OCI-LY7 (cell line): Measurements from ENCODE around the gene CHCHD6. TPM values are rescaled to one million over a fixed set of nuclear protein-coding genes. Genes with fewer than 3 reads are reported as not detected.

ENCODE experiments used
- BruUV-seq: library from RNA; stranded (reverse); fragments of 400-500 nt; replicated peaks from 2 replicates; lab custom pipeline; 2021; lab: Mats Ljungman, UMichigan
- CTCF ChIA-PET: fragments of 300-600 bp; sonication (Branson Sonifier 250); formaldehyde crosslinking; loops from one replicate; lab custom pipeline; 2022; ENCODE audit warnings: antibody characterized with exemption; ENCODE audit not compliant: unreplicated experiment; lab: Charles Lee
- POLR2A ChIA-PET: fragments of 300-600 bp; sonication (Branson Sonifier 250); formaldehyde crosslinking; loops from one replicate; lab custom pipeline; 2022; ENCODE audit warnings: antibody characterized with exemption; lab: Charles Lee
- DNase-seq: peaks from one replicate; pipeline ENCODE4 v3.0.0-alpha.2; 2015; ENCODE audit warnings: low spot score
- H2AFZ ChIP-seq: fragments of 200-600 bp; sonication (generic), shearing (Covaris generic); 2 replicates; pipeline ENCODE4 v1.6.1; 2014; ENCODE audit warnings: mild to moderate bottlenecking, antibody characterized with exemption, low read length, moderate library complexity
- H3K27ac ChIP-seq: fragments of 200-600 bp; sonication (generic); 2 replicates; pipeline ENCODE4 v1.5.1; 2014; ENCODE audit warnings: mixed run types, low read depth, mild to moderate bottlenecking, moderate library complexity, low read length, inconsistent platforms; ENCODE audit not compliant: poor library complexity, severe bottlenecking
- H3K36me3 ChIP-seq: fragments of 200-600 bp; sonication (generic); 2 replicates; pipeline ENCODE4 v1.6.1; 2014; ENCODE audit warnings: mild to moderate bottlenecking, antibody characterized with exemption, low read length, moderate library complexity, mixed read lengths; ENCODE audit not compliant: insufficient read depth
- H3K4me1 ChIP-seq: fragments of 200-600 bp; sonication (generic); 2 replicates; pipeline ENCODE4 v1.5.1; 2014; ENCODE audit warnings: mild to moderate bottlenecking, low read length; ENCODE audit not compliant: insufficient read depth, poor library complexity, severe bottlenecking
- H3K4me2 ChIP-seq: fragments of 200-600 bp; sonication (generic); 2 replicates; pipeline ENCODE4 v1.6.1; 2014; ENCODE audit warnings: mild to moderate bottlenecking, low read length
- H3K4me3 ChIP-seq: fragments of 200-600 bp; sonication (generic); 2 replicates; pipeline ENCODE4 v1.5.1; 2014; ENCODE audit warnings: mild to moderate bottlenecking, low read depth, low read length; ENCODE audit not compliant: poor library complexity, severe bottlenecking
- H3K79me2 ChIP-seq: fragments of 200-600 bp; sonication (generic); 2 replicates; pipeline ENCODE4 v1.6.1; 2016; ENCODE audit warnings: low read depth, mild to moderate bottlenecking, low read length, moderate library complexity, mixed read lengths; ENCODE audit not compliant: insufficient read depth
- H3K9me2 ChIP-seq: fragments of 200-600 bp; sonication (generic); 2 replicates; pipeline ENCODE4 v1.6.1; 2016; ENCODE audit warnings: mild to moderate bottlenecking, low read length, mixed read lengths; ENCODE audit not compliant: insufficient read depth
- H3K9me3 ChIP-seq: fragments of 200-600 bp; sonication (generic); 2 replicates; pipeline ENCODE4 v1.6.1; 2014; ENCODE audit warnings: mild to moderate bottlenecking, mixed run types, low read length, mixed read lengths
- H4K20me1 ChIP-seq: fragments of 200-600 bp; sonication (generic); 2 replicates; pipeline ENCODE4 v1.6.1; 2014; ENCODE audit warnings: mild to moderate bottlenecking, antibody characterized with exemption, low read length, moderate library complexity, mixed read lengths; ENCODE audit not compliant: insufficient read depth
- EZH2phosphoT487 ChIP-seq: fragments of 200-600 bp; sonication (generic); IDR thresholded peaks from 2 replicates; pipeline ENCODE4 v1.6.1; 2018; ENCODE audit warnings: low read depth, borderline replicate concordance, mild to moderate bottlenecking, mixed run types, antibody characterized with exemption, low read length, moderate library complexity, mixed read lengths
- intact Hi-C: fragments of 100-400 bp; cut with micrococcal nuclease; formaldehyde crosslinking; loops from one replicate; pipeline ENCODE4 v1.10.0; 2022; ENCODE audit not compliant: unreplicated experiment
- total RNA-seq, 2 experiments: library from RNA; depleted of rRNA in 1 of 2; stranded (reverse); fragments of >200 nt in 1 of 2; shearing (Covaris generic) in 1 of 2; gene quantifications; 2 replicates each; pipeline ENCODE4 v1.2.3, GENCODE V29; 2014 to 2022
- TF ChIP-seq, protein P1 (sequence below): fragments of 200-600 bp; sonication (generic); conservative IDR thresholded peaks from 2 replicates; pipeline ENCODE4 v1.5.1; 2014; ENCODE audit warnings: mild to moderate bottlenecking, antibody characterized with exemption, low read length, moderate library complexity, mixed read lengths

The CHCHD6 gene
- total RNA-seq, 2 experiments from 2014 or later = 14.7 to 21.2 TPM

DNA sequence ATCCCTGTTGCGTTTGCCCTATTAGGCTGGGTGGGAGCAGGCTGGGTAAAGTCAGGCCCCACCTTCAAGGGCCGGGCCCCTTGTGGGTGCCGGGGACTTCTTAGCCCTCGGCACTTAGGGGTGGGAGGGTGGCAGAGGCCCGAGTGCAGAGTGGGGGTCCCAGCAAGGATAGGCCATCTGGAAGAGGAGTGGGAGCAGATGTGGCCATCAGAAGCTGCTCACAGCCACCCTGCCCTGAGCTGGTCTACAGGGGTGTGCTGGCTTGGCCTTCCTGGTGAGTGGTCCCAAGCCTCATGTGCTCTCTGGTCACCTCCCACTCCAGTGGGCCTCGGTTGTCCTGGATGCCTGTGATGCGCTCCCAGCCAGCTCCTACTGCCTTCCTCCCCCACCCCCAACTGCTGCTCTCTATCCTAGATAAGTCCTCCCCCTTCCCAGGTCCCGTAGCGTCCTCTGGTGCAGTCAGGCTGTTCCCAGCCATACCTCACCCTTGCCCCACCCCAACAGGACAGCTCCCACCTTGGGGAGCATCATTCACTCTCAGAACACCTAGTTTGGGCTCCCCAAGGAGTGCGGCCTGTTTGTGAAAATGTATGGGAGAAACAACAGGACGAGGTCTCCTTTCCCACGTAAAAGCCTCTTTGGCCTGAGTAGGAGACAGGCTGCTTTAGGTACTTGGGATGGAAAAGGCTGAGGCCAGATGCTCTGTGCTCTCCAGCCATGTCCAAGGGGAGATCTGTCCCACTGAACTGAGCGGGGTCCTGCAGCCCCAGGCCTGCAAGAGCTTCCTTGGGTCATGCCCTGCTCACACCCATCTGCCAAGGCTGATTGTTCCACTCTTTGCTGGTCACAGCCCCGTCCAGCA is 254.0 kb downstream of the CHCHD6 start:
- peaks cover 39% of the 10 kb centered on the region for H3K4me1 ChIP-seq
- H3K79me2 ChIP-seq = no peaks in the 10 kb centered on the region
- intact Hi-C loops = loop anchor here (5.0 kb wide), 1 partner anchor 601 kb away; the partner anchor contains the start of gene KLF15
- H3K4me3 ChIP-seq = no peak overlapping the region
- no peak overlapping the region for H3K4me2 ChIP-seq
- ChIA-PET POLR2A (no interaction called here), CTCF (interaction anchor here (0.9 kb wide), 1 partner anchor 9 kb away, joined by 3 read pairs; no protein-coding TSS in a partner anchor)
- TF ChIP-seq, protein P1, sequence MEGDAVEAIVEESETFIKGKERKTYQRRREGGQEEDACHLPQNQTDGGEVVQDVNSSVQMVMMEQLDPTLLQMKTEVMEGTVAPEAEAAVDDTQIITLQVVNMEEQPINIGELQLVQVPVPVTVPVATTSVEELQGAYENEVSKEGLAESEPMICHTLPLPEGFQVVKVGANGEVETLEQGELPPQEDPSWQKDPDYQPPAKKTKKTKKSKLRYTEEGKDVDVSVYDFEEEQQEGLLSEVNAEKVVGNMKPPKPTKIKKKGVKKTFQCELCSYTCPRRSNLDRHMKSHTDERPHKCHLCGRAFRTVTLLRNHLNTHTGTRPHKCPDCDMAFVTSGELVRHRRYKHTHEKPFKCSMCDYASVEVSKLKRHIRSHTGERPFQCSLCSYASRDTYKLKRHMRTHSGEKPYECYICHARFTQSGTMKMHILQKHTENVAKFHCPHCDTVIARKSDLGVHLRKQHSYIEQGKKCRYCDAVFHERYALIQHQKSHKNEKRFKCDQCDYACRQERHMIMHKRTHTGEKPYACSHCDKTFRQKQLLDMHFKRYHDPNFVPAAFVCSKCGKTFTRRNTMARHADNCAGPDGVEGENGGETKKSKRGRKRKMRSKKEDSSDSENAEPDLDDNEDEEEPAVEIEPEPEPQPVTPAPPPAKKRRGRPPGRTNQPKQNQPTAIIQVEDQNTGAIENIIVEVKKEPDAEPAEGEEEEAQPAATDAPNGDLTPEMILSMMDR = no peak
- no peak for TF ChIP-seq EZH2phosphoT487
- no peaks in the 10 kb centered on the region for H3K9me2 ChIP-seq
- H3K9me3 ChIP-seq = no peaks in the 10 kb centered on the region
- DNase-seq = no peak
- no peaks in the 10 kb centered on the region for H4K20me1 ChIP-seq
- BruUV-seq = no TSS peak
- no peak overlapping the region for H2AFZ ChIP-seq
- no peaks in the 10 kb centered on the region for H3K36me3 ChIP-seq
- H3K27ac ChIP-seq = no peak overlapping the region

DNA sequence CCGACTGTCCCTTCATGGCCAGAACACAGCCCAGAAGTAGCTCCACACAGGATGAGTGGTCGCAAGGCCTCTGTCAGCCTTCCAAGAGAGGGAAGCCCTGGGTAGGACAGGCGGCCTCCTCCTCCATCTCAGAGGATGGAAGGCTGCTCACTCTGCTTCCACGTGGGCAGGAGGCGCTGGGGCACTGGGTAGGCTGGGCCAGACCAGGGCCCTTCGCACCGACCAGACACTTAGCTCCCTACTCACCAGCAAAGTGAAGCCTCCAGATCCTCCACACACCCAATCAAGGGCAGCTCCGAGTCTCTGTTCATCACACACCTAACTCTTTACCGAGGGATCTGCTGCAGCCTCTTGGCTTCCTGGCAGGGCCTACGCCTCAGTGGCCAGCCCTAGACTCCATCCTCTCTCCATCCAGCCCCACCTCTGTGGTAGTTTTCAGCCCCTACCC is 254.6 kb downstream of the CHCHD6 start:
- peaks cover 38% of the 10 kb centered on the region for H3K4me1 ChIP-seq
- no peak overlapping the region for H3K4me2 ChIP-seq
- H3K27ac ChIP-seq = no peak overlapping the region
- no peaks in the 10 kb centered on the region for H3K9me2 ChIP-seq
- no peaks in the 10 kb centered on the region for H4K20me1 ChIP-seq
- TF ChIP-seq, protein P1 = no peak
- TF ChIP-seq EZH2phosphoT487 = no peak
- no peaks in the 10 kb centered on the region for H3K79me2 ChIP-seq
- DNase-seq = no peak
- H3K4me3 ChIP-seq = no peak overlapping the region
- H3K9me3 ChIP-seq = no peaks in the 10 kb centered on the region
- ChIA-PET CTCF (no interaction called here), POLR2A (no interaction called here)
- no peaks in the 10 kb centered on the region for H3K36me3 ChIP-seq
- H2AFZ ChIP-seq = no peak overlapping the region
- BruUV-seq = no TSS peak
- intact Hi-C loops = loop anchor here (5.0 kb wide), 1 partner anchor 601 kb away; the partner anchor contains the start of gene KLF15
